Upper lobe of left lung (tissue), 4 donors: ENCODE measurements around the gene GRID1.

Experiments used
- EP300 ChIP-seq, 4 donors: sonication (generic); formaldehyde crosslinking; IDR thresholded peaks; one replicate each; pipeline ENCODE4 v1.5.1; 2017; ENCODE audit warnings: antibody characterized with exemption in 4 of 4, control low read depth in 2 of 4
- POLR2A ChIP-seq, 4 donors: fragments of 450-650 bp; IDR thresholded peaks; one replicate each; pipeline ENCODE4 v1.5.1; 2016 to 2017; ENCODE audit warnings: antibody characterized with exemption in 4 of 4, mild to moderate bottlenecking in 2 of 4
- POLR2AphosphoS5 ChIP-seq, 2 donors: sonication (generic); formaldehyde crosslinking; IDR thresholded peaks; one replicate each; pipeline ENCODE4 v1.5.1; 2017; ENCODE audit warnings: antibody characterized with exemption in 2 of 2
- TF ChIP-seq, protein P1 (sequence below), 6 experiments: fragments of 450-650 bp in 4 of 6; fragments of 200-600 bp in 2 of 6; sonication (generic) in 2 of 6; IDR thresholded peaks; one replicate each; pipeline ENCODE4 v1.5.1; 2016 to 2019; ENCODE audit warnings: antibody characterized with exemption in 6 of 6

DNA sequence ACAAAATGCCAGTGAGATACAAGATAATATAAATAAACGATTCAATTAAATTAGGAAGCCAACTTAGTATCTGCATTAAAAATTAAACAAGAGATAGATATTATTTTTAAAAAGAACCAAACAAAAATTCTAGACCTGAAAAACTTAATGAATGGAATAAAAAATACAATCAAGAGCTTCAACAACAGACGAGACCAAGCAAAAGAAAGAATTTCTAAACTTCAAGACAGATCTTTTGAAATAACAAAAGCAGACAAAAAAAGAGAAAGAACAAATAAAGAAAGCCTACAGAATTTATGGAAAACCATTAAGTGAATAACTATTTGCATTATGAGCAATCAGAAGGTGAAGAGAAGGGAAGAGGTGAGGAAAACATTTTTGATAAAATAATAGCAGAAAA lies 555.2 kb downstream of the GRID1 start:
- TF ChIP-seq EP300 (IDR thresholded peaks at IDR 0.05), result no peak
- TF ChIP-seq, protein P1, sequence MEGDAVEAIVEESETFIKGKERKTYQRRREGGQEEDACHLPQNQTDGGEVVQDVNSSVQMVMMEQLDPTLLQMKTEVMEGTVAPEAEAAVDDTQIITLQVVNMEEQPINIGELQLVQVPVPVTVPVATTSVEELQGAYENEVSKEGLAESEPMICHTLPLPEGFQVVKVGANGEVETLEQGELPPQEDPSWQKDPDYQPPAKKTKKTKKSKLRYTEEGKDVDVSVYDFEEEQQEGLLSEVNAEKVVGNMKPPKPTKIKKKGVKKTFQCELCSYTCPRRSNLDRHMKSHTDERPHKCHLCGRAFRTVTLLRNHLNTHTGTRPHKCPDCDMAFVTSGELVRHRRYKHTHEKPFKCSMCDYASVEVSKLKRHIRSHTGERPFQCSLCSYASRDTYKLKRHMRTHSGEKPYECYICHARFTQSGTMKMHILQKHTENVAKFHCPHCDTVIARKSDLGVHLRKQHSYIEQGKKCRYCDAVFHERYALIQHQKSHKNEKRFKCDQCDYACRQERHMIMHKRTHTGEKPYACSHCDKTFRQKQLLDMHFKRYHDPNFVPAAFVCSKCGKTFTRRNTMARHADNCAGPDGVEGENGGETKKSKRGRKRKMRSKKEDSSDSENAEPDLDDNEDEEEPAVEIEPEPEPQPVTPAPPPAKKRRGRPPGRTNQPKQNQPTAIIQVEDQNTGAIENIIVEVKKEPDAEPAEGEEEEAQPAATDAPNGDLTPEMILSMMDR (IDR thresholded peaks at IDR 0.05), result no peak
- no peak for TF ChIP-seq POLR2A (IDR thresholded peaks at IDR 0.05)
- no peak for TF ChIP-seq POLR2AphosphoS5 (IDR thresholded peaks at IDR 0.05)
